K562 (cell line): ENCODE data around the gene HRAS. TPM values are rescaled to one million over a fixed set of nuclear protein-coding genes. Genes with fewer than 3 reads are reported as not detected.

Experiments
- CCNT2 ChIP-seq: IDR thresholded peaks from 2 replicates; pipeline ENCODE4 v1.6.1; 2011; ENCODE audit warnings: borderline replicate concordance, low read depth, mild to moderate bottlenecking, moderate library complexity, mixed read lengths, low read length; ENCODE audit not compliant: insufficient read length; ENCODE audit errors: extremely low read depth
- CHD1 ChIP-seq: fragments of 200-600 bp; sonication (generic); IDR thresholded peaks from one replicate; pipeline ENCODE4 v1.6.1; 2012; ENCODE audit warnings: mild to moderate bottlenecking, moderate library complexity, low read length, inconsistent platforms
- HMGN3 ChIP-seq: IDR thresholded peaks from 2 replicates; pipeline ENCODE4 v1.6.1; 2011; ENCODE audit warnings: borderline replicate concordance, low read depth, mild to moderate bottlenecking, mixed read lengths, low read length; ENCODE audit not compliant: insufficient read length; ENCODE audit errors: extremely low read depth
- HNRNPK ChIP-seq: fragments of 200-400 bp; formaldehyde crosslinking; IDR thresholded peaks from one replicate; pipeline ENCODE4 v1.6.1; 2018; ENCODE audit warnings: mild to moderate bottlenecking, low read depth, low read length; ENCODE audit not compliant: poor library complexity, severe bottlenecking
- MAZ ChIP-seq, 2 experiments: fragments of 450-650 bp in 1 of 2; sonication (generic) in 1 of 2; formaldehyde crosslinking; IDR thresholded peaks in 1 of 2; conservative IDR thresholded peaks in 1 of 2; 2 replicates each; pipeline versions ENCODE4 v1.4.0 to v1.5.0; 2020; ENCODE audit warnings: mild to moderate bottlenecking in 1 of 2, missing genetic modification reagents in 1 of 2
- NRF1 ChIP-seq, 2 experiments: fragments of 450-650 bp; IDR thresholded peaks in 1 of 2; conservative IDR thresholded peaks in 1 of 2; 2 replicates each; pipeline ENCODE4 v1.6.1; 2014; ENCODE audit warnings: mild to moderate bottlenecking in 2 of 2
- POLR2A ChIP-seq: fragments of 450-650 bp; conservative IDR thresholded peaks from 2 replicates; pipeline ENCODE4 v1.6.1; 2016
- POLR2G ChIP-seq: fragments of 200-400 bp; formaldehyde crosslinking; IDR thresholded peaks from 2 replicates; pipeline ENCODE4 v1.6.1; 2017; ENCODE audit warnings: low read depth, mild to moderate bottlenecking, antibody characterized with exemption, low read length, moderate library complexity
- POU5F1 ChIP-seq: fragments of 150-350 bp; IDR thresholded peaks from 2 replicates; pipeline ENCODE4 v1.6.1; 2014; ENCODE audit warnings: borderline replicate concordance, low read length, low read depth, mild to moderate bottlenecking; ENCODE audit not compliant: partially characterized antibody
- SIX5 ChIP-seq, 2 experiments: IDR thresholded peaks; 2 replicates each; pipeline ENCODE4 v1.6.1; 2011; ENCODE audit warnings: low read length in 2 of 2, borderline replicate concordance in 1 of 2, low read depth in 1 of 2, mild to moderate bottlenecking in 1 of 2, moderate library complexity in 1 of 2; ENCODE audit not compliant: insufficient read depth in 1 of 2
- TEAD1 ChIP-seq, 2 experiments: fragments of 450-650 bp in 1 of 2; sonication (generic) in 1 of 2; formaldehyde crosslinking; IDR thresholded peaks; 2 replicates each; pipeline versions ENCODE4 v1.4.0 to v1.8.0; 2020 to 2022; ENCODE audit warnings: mild to moderate bottlenecking in 2 of 2, missing genetic modification reagents in 1 of 2
- ZNF707 ChIP-seq: fragments of 250-450 bp; sonication (Bioruptor Pico); conservative IDR thresholded peaks from 2 replicates; pipeline ENCODE4 v1.8.0; 2022; ENCODE audit warnings: inconsistent platforms, mild to moderate bottlenecking, moderate library complexity
- ZZZ3 ChIP-seq: fragments of 450-650 bp; IDR thresholded peaks from 2 replicates; pipeline ENCODE4 v1.6.1; 2016; ENCODE audit warnings: antibody characterized with exemption, mild to moderate bottlenecking, moderate library complexity
- polyA plus RNA-seq, 8 experiments: library from polyadenylated mRNA; depleted of rRNA in 4 of 8; stranded (reverse) in 5 of 8; unstranded in 3 of 8; fragments of >200 nt; fragmentation: Nextera tagmentation in 2 of 8; fragmentation: Illumina TruSeq in 1 of 8; extraction: Ambion mirVana in 2 of 8; extraction: Trizol in 1 of 8; gene quantifications; 2 replicates each; pipeline versions ENCODE4 v1.2.1 to v1.2.3, GENCODE V29; 2011 to 2014; ENCODE audit warnings: inconsistent platforms in 1 of 8, missing spikeins in 1 of 8
- total RNA-seq, 7 experiments: library from RNA; depleted of rRNA in 6 of 7; stranded (reverse); fragments of >200 nt in 6 of 7; fragmentation: Illumina TruSeq in 2 of 7; extraction: Trizol in 2 of 7; gene quantifications; 2 replicates each; pipeline versions ENCODE4 v1.2.1 to v1.2.3, GENCODE V29; 2011 to 2021; ENCODE audit warnings: low replicate concordance in 1 of 7
- TF ChIP-seq, protein P1 (sequence below): IDR thresholded peaks from 2 replicates; pipeline ENCODE4 v1.6.1; 2012; ENCODE audit warnings: low read depth, low read length, improper control_type of control experiment, borderline replicate concordance
- TF ChIP-seq, protein P2 (sequence below): sonication (generic); formaldehyde crosslinking; IDR thresholded peaks from 2 replicates; pipeline ENCODE4 v1.8.0; 2022; ENCODE audit warnings: mild to moderate bottlenecking, low read depth, missing genetic modification reagents
- TF ChIP-seq, protein P3 (sequence below): fragments of 450-650 bp; formaldehyde crosslinking; IDR thresholded peaks from 2 replicates; pipeline ENCODE4 v1.4.0; 2020; ENCODE audit warnings: mild to moderate bottlenecking, moderate library complexity
- TF ChIP-seq, protein P4 (sequence below): fragments of 450-650 bp; IDR thresholded peaks from 2 replicates; pipeline ENCODE4 v1.6.1; 2016
- TF ChIP-seq, protein P5 (sequence below): fragments of 250-450 bp; sonication (Bioruptor Pico); IDR thresholded peaks from 2 replicates; pipeline ENCODE4 v1.4.0; 2020; ENCODE audit warnings: borderline replicate concordance

HRAS gene
- total and polyA plus RNA-seq, 9 of the 15 experiments (the other 6 are each of a cell fraction or from before 2014, with no cell fraction given): 2.8 to 73.5 (median 29.6) TPM

DNA sequence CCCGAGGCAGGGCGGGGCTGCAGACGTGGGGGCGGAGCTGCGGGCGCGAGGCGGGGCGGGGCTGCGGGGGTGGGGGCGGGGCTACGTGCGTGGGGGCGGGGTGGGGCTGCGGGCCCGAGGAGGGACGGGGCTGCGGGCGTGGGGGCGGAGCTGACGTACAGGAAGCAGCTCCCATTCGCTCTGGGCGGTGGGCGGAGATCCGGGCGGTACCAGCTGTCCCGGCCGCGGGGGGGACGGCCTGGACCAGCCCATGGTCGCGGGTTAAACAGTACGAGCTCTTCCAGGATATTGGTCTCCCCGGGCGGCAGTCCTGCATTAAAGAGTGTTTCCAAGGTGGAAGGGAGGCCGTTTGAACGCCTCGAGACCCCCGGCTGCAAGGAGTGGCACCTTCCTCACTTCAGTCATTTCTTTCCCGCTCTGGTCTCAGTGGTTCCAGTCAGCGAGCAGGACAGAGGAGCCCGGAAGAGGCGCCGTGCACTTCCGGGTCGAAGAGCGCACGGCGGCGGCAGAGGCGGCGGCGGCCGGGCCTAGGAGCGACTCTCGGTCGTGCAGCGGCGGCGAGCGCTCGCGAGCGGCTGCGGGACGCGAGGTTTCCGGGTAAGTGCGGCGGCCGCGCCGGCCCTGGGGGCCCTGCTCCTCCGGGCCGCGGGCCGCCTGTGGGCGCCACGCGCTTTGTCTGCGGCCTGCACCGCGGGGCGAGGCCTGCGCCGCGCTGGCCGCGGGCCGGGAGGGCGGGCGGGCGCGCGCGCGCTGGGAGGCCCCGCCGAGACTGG lies 40.8 kb upstream of the HRAS start, which contains the start of gene PHRF1 (continued):
- TF ChIP-seq HMGN3: no peak
- TF ChIP-seq, protein P1, sequence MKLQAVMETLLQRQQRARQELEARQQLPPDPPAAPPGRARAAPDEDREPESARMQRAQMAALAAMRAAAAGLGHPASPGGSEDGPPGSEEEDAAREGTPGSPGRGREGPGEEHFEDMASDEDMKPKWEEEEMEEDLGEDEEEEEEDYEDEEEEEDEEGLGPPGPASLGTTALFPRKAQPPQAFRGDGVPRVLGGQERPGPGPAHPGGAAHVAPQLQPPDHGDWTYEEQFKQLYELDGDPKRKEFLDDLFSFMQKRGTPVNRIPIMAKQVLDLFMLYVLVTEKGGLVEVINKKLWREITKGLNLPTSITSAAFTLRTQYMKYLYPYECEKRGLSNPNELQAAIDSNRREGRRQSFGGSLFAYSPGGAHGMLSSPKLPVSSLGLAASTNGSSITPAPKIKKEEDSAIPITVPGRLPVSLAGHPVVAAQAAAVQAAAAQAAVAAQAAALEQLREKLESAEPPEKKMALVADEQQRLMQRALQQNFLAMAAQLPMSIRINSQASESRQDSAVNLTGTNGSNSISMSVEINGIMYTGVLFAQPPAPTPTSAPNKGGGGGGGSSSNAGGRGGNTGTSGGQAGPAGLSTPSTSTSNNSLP: no peak
- TF ChIP-seq CHD1: peak; percentile 9
- TF ChIP-seq CCNT2: peak; percentile 34
- TF ChIP-seq, protein P2, sequence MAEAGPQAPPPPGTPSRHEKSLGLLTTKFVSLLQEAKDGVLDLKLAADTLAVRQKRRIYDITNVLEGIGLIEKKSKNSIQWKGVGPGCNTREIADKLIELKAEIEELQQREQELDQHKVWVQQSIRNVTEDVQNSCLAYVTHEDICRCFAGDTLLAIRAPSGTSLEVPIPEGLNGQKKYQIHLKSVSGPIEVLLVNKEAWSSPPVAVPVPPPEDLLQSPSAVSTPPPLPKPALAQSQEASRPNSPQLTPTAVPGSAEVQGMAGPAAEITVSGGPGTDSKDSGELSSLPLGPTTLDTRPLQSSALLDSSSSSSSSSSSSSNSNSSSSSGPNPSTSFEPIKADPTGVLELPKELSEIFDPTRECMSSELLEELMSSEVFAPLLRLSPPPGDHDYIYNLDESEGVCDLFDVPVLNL (CRISPR knock-in tag): no peak
- no peak for TF ChIP-seq ZNF707 (CRISPR knock-in tag)
- peak in 1 of 2 experiments; percentile 40; a peak in 1 of 4 replicates for TF ChIP-seq TEAD1 (CRISPR knock-in tag; IDR thresholded peaks at IDR 0.05)
- TF ChIP-seq NRF1 (conservative IDR thresholded peaks at IDR 0.05 in 1 of 2, IDR thresholded peaks at IDR 0.05 in 1 of 2): 0 out of 4 replicates have a peak, but pooled peaks of 1 of the 2 experiments have one; percentile 18
- peak; percentile 95 for TF ChIP-seq POLR2G
- TF ChIP-seq HNRNPK: no peak
- TF ChIP-seq, protein P3, sequence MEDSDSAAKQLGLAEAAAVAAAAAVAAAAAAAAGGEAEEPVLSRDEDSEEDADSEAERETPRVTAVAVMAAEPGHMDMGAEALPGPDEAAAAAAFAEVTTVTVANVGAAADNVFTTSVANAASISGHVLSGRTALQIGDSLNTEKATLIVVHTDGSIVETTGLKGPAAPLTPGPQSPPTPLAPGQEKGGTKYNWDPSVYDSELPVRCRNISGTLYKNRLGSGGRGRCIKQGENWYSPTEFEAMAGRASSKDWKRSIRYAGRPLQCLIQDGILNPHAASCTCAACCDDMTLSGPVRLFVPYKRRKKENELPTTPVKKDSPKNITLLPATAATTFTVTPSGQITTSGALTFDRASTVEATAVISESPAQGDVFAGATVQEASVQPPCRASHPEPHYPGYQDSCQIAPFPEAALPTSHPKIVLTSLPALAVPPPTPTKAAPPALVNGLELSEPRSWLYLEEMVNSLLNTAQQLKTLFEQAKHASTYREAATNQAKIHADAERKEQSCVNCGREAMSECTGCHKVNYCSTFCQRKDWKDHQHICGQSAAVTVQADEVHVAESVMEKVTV (CRISPR knock-in tag): no peak
- peak; percentile 33 to 45; a peak in 2 of 4 replicates for TF ChIP-seq SIX5 (IDR thresholded peaks at IDR 0.05; ENCODE audit: borderline replicate concordance in 1 of 2, insufficient read depth in 1 of 2, low read depth in 1 of 2, low read length in 2 of 2)
- peak; percentile 73 for TF ChIP-seq POLR2A
- TF ChIP-seq, protein P4, sequence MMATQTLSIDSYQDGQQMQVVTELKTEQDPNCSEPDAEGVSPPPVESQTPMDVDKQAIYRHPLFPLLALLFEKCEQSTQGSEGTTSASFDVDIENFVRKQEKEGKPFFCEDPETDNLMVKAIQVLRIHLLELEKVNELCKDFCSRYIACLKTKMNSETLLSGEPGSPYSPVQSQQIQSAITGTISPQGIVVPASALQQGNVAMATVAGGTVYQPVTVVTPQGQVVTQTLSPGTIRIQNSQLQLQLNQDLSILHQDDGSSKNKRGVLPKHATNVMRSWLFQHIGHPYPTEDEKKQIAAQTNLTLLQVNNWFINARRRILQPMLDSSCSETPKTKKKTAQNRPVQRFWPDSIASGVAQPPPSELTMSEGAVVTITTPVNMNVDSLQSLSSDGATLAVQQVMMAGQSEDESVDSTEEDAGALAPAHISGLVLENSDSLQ: peak; percentile 66
- TF ChIP-seq MAZ (CRISPR knock-in tag; conservative IDR thresholded peaks at IDR 0.05 in 1 of 2, IDR thresholded peaks at IDR 0.05 in 1 of 2): peak; percentile 43 to 49
- TF ChIP-seq ZZZ3: no peak
- TF ChIP-seq, protein P5, sequence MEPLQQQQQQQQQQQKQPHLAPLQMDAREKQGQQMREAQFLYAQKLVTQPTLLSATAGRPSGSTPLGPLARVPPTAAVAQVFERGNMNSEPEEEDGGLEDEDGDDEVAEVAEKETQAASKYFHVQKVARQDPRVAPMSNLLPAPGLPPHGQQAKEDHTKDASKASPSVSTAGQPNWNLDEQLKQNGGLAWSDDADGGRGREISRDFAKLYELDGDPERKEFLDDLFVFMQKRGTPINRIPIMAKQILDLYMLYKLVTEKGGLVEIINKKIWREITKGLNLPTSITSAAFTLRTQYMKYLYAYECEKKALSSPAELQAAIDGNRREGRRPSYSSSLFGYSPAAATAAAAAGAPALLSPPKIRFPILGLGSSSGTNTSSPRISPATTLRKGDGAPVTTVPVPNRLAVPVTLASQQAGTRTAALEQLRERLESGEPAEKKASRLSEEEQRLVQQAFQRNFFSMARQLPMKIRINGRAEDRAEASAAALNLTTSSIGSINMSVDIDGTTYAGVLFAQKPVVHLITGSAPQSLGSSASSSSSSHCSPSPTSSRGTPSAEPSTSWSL (CRISPR knock-in tag): no peak
- peak; percentile 44 for TF ChIP-seq POU5F1
